Right forelimb (tissue), 1 donor: ENCODE measurements around the gene OPN4.

Source experiments
- DNase-seq: peaks from one replicate; pipeline ENCODE4 v3.0.0-alpha.2; 2018

The OPN4 gene

DNA sequence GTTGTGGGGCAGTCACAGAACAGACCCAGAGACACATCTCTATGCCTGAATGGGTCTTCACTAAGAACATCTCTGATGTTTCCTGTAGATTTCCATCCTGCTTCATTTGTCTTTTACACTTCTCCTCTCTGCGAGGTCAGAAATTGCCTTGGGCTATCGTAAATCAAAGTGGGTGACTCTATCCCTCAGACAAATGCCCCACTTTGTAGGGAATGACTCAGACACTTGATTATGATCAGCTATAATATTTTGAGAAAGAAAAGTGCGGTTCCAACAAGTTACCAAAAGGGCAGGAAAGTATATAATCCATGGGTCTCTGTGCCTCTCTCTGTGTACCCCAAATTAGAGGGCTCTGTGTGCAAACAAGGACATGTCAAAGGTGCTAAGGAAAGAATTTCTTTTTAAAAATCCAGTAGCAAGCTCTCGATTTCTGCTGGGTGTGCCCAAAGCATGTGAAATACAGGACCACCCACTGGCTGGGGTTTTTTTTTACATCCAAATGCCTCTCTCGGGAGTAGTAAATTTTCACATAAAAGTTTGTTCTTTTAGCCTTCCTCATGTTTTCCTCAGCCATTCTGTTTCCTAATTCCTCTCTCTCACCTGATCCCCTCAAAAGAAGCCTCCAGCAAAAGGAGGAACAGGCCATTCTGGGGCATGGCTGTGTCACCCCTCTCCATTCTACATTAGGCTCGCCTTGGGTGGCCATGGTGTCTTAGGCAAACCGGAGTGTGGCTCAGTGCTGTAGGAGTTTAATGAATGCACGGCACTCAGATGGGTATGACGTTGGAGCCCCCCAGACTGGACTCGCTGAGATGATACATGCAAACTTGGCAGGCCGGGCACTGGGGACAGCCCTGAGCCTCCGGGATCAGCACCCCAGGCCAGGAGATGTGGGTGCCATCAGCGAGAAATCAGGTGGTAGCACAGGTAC lies 6.3 kb upstream of the OPN4 start:
- no peak for DNase-seq

DNA sequence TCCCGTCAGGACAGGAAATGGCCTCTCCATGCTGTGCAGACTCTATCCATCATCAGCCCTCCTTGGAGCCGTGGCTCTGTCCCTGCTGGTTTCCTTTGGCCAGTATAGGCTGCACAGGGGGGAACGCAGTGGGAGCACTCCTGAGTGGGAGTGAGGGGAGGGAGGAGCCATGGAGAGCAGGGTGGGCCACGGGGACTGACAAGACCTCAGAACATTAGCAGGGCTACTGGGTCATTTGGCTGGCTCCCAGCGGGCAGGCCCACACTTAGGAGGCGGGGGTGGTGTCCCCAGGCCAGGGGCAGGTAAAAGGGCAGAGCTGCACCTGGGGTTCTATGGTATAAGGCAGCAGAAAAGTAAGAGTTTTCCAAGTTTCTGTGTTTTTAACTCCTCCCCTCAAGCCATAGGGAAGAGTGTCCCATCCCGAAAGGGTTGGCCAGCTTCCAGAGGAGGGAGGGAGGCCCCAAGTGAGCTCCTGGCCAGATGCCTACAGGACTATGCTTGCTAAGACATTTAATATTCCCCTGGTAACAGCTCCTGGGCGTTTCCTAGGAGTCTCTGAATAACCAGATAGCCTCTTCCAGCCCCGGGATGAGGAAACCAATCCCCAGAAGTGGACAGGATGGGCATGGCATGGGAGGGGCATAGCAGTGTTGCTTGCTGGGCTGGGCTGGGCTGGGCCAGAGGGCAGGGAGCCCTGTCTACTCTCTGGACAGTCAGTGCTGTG lies 5.5 kb upstream of the OPN4 start:
- no peak for DNase-seq

DNA sequence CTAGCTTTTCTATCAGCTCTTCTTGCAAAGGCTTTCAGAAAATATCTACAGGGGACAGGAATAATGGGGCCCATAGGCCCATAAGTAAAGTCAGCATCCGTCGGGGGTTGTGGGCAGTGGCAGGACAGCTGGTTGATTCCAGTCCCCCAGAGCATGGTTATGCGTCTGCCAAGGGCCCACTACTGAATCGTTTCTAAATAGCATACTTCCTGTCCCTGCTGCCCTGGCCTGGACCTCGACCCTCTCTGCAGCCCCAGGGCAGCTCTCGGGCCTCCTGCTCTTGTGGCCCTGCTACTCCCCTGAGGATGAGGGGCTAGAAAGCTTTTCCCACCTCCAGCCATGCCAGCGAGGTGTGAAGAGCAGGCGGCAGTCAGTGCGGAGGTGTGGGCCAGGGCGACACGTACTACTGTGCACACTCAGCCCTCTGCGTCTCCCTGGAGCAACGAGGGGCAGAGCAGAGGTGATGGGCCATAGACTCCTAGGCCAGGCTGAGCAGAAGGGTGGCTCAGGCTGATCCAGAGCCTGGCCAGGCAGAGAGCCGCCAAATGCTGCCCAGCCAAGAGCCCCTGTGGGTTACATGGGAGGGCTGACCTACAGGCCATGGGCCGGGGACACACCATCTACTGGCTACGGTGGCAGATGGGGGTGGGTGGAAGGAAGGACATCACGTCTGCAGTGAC lies 4.7 kb upstream of the OPN4 start:
- peak; percentile 42 for DNase-seq

DNA sequence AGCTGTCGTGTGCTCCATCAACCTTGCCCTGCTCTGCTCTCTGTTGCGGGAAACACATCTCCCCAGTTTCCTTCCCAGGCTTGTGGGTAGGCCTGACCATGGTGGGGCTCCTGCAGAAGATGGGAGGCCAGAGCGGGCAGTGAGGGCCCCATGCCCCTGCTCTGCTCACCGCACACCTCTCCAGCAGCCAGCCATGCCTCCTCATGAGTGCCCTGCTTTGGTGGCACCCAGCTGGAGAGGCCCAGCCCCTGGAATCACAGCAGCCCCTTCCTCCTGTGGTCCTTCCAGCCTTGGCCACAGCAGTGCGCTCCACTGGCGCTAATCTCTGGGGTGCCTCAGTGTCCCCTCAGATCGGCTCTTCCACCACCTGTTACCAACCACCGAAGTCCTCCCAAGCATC lies 4.2 kb upstream of the OPN4 start:
- DNase-seq: no peak

- DNase-seq: peak; percentile 30
Measured at GRCh38 chr10:86651021-86651471, 3.3 kb upstream of the OPN4 start.

DNA sequence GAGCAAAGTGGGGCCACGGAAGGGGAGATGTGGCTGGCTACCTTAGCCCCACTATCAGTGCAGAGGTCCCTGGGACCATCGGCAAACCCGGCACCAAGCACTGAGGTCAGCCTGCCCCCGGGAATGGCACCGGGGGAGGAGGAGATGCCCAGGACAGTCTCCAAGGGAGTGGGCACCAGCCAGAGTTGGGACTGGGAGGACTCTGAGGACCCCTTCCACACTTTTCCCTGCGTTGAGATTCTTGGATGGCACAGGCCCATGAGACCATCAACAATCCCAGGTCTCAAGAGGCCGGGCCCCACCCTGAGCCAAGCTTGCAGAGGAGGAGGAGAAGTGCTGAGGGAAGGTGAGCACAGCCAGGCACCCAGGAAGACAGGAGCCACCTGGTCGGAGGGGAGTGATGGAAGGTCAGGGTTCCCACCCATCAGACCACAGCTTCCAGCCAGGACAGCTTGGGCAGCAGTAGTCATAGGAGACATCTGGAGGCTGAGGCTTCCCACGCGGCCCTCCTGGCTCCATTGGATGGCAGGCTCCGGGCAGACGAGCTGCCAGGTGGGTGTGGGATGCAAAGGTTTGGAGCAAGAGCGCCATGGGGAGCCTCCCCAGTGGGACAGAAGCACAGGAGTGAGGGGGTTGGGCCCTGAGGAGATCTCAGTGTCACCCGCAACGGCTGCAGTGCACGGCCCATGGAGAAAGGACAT lies 2.6 kb upstream of the OPN4 start:
- DNase-seq: no peak

GRCh38 chr10:86652361-86653202 lies 1.8 kb upstream of the OPN4 start:
- peak; percentile 41 for DNase-seq

GRCh38 chr10:86653379-86653778 lies 968 bp upstream of the OPN4 start:
- DNase-seq: no peak

DNA sequence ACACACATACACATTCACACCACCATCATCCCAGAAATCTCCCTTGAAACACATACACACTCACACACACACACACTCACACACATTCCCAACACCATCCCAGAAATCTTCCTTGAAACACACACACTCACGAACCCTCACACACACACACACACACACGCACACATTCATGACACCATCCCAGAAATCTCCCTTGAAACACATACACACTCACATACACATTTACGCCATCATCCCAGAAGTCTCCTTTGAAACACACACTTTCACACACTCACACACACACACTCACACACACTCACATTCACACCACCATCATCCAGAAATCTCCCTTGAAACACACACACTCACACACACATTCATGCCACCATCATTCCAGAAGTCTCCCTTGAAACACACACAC lies 360 bp upstream of the OPN4 start:
- peak; percentile 28 for DNase-seq

GRCh38 chr10:86655173-86655540 lies 810 bp downstream of the OPN4 start:
- DNase-seq: no peak

DNA sequence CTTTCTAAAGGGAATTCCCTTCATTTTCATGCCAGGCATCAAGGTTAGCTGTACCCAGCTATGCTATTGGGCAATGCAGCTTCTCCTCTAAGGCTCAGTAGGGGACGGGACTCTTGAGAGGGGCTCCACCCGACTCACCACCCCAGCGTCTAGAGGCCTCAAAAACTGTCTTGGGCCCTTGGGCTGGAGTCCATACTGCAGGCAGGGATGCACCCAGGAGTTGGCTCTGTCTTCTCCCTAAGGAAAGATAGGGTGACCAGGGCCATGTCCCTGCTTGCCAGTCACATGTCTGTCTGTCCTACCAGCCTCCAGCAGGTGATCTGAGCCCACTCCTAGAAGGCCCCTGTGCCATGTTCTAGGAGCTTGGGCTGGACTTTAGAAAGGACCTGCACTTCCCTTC lies 1.2 kb downstream of the OPN4 start:
- DNase-seq: peak; percentile 22

GRCh38 chr10:86657011-86657395 lies 2.7 kb downstream of the OPN4 start:
- peak; percentile 2 for DNase-seq

DNA sequence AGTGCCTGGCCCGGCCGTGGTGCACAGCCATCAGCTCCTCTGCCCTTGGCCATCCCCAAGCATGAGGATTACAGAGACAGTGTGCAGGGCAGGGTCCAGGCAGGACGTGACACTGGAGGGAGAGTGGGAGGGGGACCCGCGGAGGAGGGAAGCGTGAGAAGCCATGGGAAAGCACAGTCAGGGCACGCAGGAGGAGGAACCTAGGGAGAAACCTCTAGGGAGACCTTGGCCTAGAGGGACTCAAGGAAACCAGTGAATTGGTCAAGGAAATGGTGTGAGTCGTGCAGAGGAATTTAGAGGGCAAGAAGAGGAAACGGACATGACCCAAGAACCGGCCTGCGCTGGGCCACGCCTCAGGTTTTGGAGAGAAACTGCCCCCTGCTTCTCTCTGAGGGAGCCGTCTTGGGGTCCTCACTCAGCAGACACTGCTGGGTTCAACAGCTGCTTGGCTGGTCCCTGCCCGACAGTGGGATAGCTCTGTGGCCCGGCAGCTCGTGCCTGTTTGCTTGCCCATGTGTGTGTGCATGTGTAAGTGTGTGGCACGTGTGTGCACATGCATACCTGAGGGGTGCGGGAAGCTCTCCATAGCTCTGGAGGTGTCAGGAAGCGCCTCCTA lies 3.2 kb downstream of the OPN4 start:
- peak; percentile 35 for DNase-seq

DNA sequence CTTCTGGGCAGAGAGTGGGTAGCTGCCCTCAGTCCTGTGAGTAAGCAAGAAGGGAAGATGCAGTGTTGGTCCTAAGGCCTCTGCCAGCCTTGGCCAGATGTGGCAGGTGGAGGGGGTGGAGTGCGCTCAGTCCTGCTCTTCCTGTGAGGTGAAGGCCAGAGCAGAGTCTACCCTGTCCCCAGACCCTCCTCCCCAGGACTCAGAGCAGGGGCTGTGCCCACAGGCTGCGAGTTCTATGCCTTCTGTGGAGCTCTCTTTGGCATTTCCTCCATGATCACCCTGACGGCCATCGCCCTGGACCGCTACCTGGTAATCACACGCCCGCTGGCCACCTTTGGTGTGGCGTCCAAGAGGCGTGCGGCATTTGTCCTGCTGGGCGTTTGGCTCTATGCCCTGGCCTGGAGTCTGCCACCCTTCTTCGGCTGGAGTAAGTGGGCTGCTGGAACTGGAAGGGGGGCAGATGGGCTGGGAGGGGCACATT lies 4.0 kb downstream of the OPN4 start:
- peak; percentile 39 for DNase-seq

DNA sequence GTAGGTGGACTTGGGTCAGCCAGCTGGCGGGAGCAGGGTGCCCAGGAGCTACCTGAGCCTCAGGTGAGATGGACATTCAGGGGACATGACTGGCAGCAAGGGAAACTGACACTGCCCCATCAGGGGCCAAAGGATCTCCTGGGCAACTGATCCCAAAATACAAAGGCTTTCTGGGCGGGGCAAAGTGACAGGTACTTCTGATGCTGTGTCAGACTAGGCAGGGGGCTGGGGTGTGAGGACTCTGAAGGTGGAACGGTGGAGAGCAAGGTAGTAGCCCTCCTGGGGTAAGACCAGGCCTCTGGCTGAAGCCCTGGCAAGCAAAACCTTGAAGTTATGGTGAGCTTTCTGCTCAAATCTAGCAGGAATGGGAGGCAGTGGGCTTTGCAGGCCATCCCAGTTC lies 4.4 kb downstream of the OPN4 start:
- no peak for DNase-seq

DNA sequence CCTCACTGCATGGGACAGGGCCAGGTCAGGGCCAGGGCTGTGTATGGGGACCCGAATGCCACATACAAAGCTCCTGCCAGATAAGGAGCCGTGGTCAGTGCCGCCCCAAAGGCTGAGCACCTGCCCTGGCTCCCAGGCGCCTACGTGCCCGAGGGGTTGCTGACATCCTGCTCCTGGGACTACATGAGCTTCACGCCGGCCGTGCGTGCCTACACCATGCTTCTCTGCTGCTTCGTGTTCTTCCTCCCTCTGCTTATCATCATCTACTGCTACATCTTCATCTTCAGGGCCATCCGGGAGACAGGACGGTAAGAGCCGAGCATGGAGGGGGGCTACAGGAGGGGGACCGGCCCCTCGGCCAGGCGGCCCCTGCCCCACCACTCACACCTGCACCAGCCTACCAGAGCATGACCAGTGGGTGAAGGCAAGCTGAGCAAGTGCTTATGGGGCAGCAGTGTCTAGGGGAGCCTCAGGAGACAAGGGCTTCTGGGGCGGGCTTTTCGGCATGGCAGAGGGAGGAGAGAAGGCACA lies 4.9 kb downstream of the OPN4 start:
- DNase-seq: peak; percentile 22

DNA sequence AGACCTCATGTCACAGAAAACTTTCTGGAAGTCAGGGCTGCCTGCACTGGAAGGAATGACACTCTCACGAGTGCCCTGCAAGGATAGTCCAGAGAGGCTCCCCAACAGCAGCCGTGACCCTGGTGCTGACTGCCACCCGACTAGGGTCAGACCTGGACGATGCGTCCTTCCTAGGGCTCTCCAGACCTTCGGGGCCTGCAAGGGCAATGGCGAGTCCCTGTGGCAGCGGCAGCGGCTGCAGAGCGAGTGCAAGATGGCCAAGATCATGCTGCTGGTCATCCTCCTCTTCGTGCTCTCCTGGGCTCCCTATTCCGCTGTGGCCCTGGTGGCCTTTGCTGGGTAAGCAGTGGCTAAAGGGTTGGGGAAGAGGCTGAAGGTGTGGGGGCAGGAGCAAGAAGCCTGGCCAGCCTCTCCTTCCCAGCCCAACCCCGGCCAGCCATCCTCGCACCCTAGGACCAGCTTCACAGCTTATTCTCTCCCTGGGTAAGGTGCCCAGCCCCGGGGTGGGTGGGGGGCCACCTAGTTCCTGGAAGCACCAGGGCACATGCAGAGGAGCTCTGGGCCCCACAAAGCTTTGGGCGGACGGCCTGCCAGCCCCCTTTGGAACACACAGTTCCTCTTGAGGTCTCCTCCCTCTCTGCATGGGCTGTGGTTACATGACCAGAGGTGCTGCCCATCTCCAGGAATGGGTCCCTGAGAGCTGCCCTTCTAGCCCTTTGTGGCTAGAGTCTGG lies 5.5 kb downstream of the OPN4 start:
- peak; percentile 36 for DNase-seq

- DNase-seq: peak; percentile 24
Measured at GRCh38 chr10:86661161-86662025, 7.0 kb downstream of the OPN4 start.
